ENCODE results near the gene CSTB. TPM values are rescaled to one million over a fixed set of nuclear protein-coding genes. Genes with fewer than 3 reads are reported as not detected.

Gene CSTB
- total RNA-seq, 1 experiment from 2014 or later: 55.9 TPM

DNA sequence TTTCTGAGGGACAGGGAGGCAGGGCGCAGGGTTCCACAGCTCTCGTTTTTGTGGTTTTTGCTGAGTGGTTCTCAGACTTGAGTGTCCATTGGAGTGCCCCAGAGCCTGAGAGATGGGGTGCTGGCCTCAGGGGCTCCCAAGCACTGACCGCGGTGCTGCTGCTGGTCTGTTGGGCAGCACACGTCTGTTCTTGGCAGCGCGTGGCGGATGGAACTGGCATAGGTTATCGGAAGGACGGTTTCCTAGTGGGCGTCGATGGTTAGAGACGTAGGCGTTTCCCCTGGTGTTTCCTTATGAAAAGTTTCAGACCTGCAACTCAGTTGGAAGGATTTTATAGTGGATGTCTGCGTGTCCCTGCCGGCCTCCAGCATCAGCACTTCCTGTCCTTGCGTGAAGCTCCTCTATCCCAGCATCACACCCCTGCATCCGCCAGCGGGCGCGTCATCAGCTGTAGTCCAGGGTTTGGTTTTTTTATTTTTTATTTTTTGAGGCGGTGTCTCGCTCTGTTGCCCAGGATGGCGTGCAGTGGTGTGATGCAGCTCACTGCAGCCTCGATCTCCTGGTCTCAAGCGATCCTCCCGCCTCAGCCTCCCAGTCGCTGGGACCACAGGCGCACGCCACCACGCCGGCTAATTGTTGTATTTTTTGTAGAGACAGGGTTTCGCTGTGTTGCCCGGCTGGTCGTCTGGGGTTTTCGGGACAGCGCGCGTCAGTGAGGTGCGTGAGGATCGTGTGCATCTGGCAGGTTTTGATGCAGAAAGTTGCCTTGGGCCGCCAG lies 25.1 kb upstream of the CSTB start:
- H3K36me3 ChIP-seq (ENCODE audit: insufficient read depth, low read length, poor library complexity, severe bottlenecking): peaks cover 76% of the 10 kb centered on the region
- H3K27ac ChIP-seq (ENCODE audit: low read depth, low read length, poor library complexity, severe bottlenecking): no peak overlapping the region
- ChIA-PET CTCF (no interaction called here), POLR2A (ENCODE audit: low non-redundant PET) (no interaction called here)
- no peaks in the 10 kb centered on the region for H3K4me1 ChIP-seq (ENCODE audit: insufficient read depth, low read length, poor library complexity, severe bottlenecking)
- H3K9me3 ChIP-seq (ENCODE audit: low read depth, low read length, poor library complexity, severe bottlenecking): no peaks in the 10 kb centered on the region
- intact Hi-C loops (cut with micrococcal nuclease; ENCODE audit: unreplicated experiment): no loop called here
- no peak for DNase-seq (ENCODE audit: low spot score)
- TF ChIP-seq, protein P1, sequence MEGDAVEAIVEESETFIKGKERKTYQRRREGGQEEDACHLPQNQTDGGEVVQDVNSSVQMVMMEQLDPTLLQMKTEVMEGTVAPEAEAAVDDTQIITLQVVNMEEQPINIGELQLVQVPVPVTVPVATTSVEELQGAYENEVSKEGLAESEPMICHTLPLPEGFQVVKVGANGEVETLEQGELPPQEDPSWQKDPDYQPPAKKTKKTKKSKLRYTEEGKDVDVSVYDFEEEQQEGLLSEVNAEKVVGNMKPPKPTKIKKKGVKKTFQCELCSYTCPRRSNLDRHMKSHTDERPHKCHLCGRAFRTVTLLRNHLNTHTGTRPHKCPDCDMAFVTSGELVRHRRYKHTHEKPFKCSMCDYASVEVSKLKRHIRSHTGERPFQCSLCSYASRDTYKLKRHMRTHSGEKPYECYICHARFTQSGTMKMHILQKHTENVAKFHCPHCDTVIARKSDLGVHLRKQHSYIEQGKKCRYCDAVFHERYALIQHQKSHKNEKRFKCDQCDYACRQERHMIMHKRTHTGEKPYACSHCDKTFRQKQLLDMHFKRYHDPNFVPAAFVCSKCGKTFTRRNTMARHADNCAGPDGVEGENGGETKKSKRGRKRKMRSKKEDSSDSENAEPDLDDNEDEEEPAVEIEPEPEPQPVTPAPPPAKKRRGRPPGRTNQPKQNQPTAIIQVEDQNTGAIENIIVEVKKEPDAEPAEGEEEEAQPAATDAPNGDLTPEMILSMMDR (conservative IDR thresholded peaks at IDR 0.05; ENCODE audit: low read depth, low read length): no peak
- no peak for TF ChIP-seq EZH2 (IDR thresholded peaks at IDR 0.05; ENCODE audit: borderline replicate concordance, low read depth, low read length, poor library complexity, severe bottlenecking)
- BruUV-seq (replicated peaks): no TSS peak
- no peak overlapping the region for H3K4me3 ChIP-seq (ENCODE audit: low read depth, low read length, poor library complexity, severe bottlenecking)
- H3K27me3 ChIP-seq (replicated peaks; ENCODE audit: insufficient read depth, low read depth, low read length, poor library complexity): no peaks in the 10 kb centered on the region

DNA sequence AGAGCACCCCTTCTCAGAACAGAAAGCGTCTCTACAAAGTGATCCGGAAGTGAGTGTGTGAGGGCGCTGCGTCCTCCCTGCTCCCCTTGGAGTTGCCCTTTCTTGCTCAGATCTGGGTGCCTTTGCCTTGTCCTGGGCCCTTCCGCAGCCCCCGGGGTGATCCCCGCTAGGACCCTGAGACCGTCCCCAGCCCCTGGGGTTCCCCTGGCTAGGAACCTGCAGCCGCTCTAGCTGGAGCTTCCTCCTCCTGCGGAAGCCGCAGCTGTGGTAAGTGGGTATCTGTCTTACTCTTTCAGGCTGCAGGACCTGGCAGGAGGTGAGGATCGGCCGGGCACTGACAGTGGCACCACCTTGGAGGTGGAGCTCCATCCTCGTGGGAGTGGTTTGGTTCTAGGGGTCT lies 24.5 kb upstream of the CSTB start:
- intact Hi-C loops (cut with micrococcal nuclease; ENCODE audit: unreplicated experiment): no loop called here
- BruUV-seq (replicated peaks): no TSS peak
- ChIA-PET POLR2A (ENCODE audit: low non-redundant PET) (no interaction called here), CTCF (no interaction called here)
- TF ChIP-seq, protein P1 (conservative IDR thresholded peaks at IDR 0.05; ENCODE audit: low read depth, low read length): no peak
- TF ChIP-seq EZH2 (IDR thresholded peaks at IDR 0.05; ENCODE audit: borderline replicate concordance, low read depth, low read length, poor library complexity, severe bottlenecking): no peak
- no peaks in the 10 kb centered on the region for H3K4me1 ChIP-seq (ENCODE audit: insufficient read depth, low read length, poor library complexity, severe bottlenecking)
- H3K9me3 ChIP-seq (ENCODE audit: low read depth, low read length, poor library complexity, severe bottlenecking): no peaks in the 10 kb centered on the region
- no peak overlapping the region for H3K27ac ChIP-seq (ENCODE audit: low read depth, low read length, poor library complexity, severe bottlenecking)
- peaks cover 82% of the 10 kb centered on the region for H3K36me3 ChIP-seq (ENCODE audit: insufficient read depth, low read length, poor library complexity, severe bottlenecking)
- H3K4me3 ChIP-seq (ENCODE audit: low read depth, low read length, poor library complexity, severe bottlenecking): no peak overlapping the region
- no peak for DNase-seq (ENCODE audit: low spot score)
- no peaks in the 10 kb centered on the region for H3K27me3 ChIP-seq (replicated peaks; ENCODE audit: insufficient read depth, low read depth, low read length, poor library complexity)

DNA sequence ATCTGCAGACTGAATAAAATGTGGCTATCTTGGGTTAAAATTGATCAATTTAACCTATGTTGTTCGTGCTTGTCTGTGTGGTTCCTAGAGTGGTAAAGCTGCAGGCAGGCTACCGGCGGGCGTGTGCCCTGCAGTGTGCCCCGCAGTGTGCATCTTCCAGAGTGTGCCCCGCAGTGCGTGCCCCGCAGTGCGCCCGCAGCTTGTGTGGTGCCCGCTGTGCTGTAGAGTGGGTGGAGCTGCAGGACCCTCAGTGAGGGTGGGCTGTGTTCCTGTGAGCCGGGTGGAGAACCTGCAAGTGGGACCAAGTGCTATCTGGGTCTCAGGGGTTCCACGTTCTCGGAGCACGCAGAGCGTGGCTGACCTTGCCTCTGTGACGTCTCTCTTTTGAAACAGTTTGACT lies 24.0 kb upstream of the CSTB start:
- intact Hi-C loops (cut with micrococcal nuclease; ENCODE audit: unreplicated experiment): no loop called here
- ChIA-PET POLR2A (ENCODE audit: low non-redundant PET) (no interaction called here), CTCF (no interaction called here)
- no peak for TF ChIP-seq EZH2 (IDR thresholded peaks at IDR 0.05; ENCODE audit: borderline replicate concordance, low read depth, low read length, poor library complexity, severe bottlenecking)
- TF ChIP-seq, protein P1 (conservative IDR thresholded peaks at IDR 0.05; ENCODE audit: low read depth, low read length): no peak
- Histone ChIP-seq H3K27ac (ENCODE audit: low read depth, low read length, poor library complexity, severe bottlenecking) (no peak overlapping the region), H3K4me1 (ENCODE audit: insufficient read depth, low read length, poor library complexity, severe bottlenecking) (no peaks in the 10 kb centered on the region), H3K4me3 (ENCODE audit: low read depth, low read length, poor library complexity, severe bottlenecking) (no peak overlapping the region), H3K27me3 (replicated peaks; ENCODE audit: insufficient read depth, low read depth, low read length, poor library complexity) (no peaks in the 10 kb centered on the region), H3K9me3 (ENCODE audit: low read depth, low read length, poor library complexity, severe bottlenecking) (no peaks in the 10 kb centered on the region), H3K36me3 (ENCODE audit: insufficient read depth, low read length, poor library complexity, severe bottlenecking) (peaks cover 87% of the 10 kb centered on the region)
- no TSS peak for BruUV-seq (replicated peaks)
- DNase-seq (ENCODE audit: low spot score): no peak
